HEK293 (cell line): ENCODE data around the gene B3GAT1.
A peak's percentile ranks its signal among the peaks of the same experiment; 100 is the strongest.

Source experiments
- CTCF ChIA-PET: fragments of 350-600 bp; formaldehyde crosslinking; extraction: SDS; loops from one replicate; lab custom pipeline; 2021; ENCODE audit warnings: antibody characterized with exemption; lab: Yijun Ruan, JAX
- POLR2A ChIA-PET: fragments of 300-600 bp; formaldehyde crosslinking; extraction: SDS; loops from one replicate; lab custom pipeline; 2020; ENCODE audit warnings: antibody characterized with exemption, inconsistent platforms; lab: Yijun Ruan, JAX
- H3K27ac ChIP-seq: fragments of 200-500 bp; sonication (Bioruptor generic); 2 replicates; pipeline ENCODE4 v1.5.1; 2014; ENCODE audit warnings: low read depth, low read length, control low read depth, inconsistent platforms; ENCODE audit errors: extremely low read depth
- H3K36me3 ChIP-seq, 2 experiments: fragments of 200-500 bp in 1 of 2; sonication (Bioruptor generic) in 1 of 2; 1 replicate in 1 of 2; 2 replicates in 1 of 2; pipeline ENCODE4 v1.5.1; 2014 to 2017; ENCODE audit warnings: inconsistent platforms in 2 of 2, low read length in 2 of 2; ENCODE audit not compliant: control insufficient read depth in 2 of 2, insufficient read depth in 1 of 2
- H3K4me1 ChIP-seq: fragments of 200-500 bp; sonication (Bioruptor generic); 2 replicates; pipeline ENCODE4 v1.5.1; 2014; ENCODE audit warnings: mild to moderate bottlenecking, low read length, inconsistent platforms; ENCODE audit not compliant: control insufficient read depth, insufficient read depth
- H3K4me3 ChIP-seq: 2 replicates; pipeline ENCODE4 v1.5.1; 2011; ENCODE audit warnings: low read depth, mild to moderate bottlenecking, control low read depth, low read length, moderate library complexity
- H3K9me3 ChIP-seq: fragments of 200-500 bp; sonication (Bioruptor generic); 2 replicates; pipeline ENCODE4 v1.5.1; 2014; ENCODE audit warnings: low read depth, low read length, inconsistent platforms; ENCODE audit not compliant: control insufficient read depth, insufficient read depth
- GLIS1 ChIP-seq: fragments of 450-650 bp; formaldehyde crosslinking; IDR thresholded peaks from 2 replicates; pipeline ENCODE4 v1.5.1; 2016; ENCODE audit warnings: missing biosample characterization, missing genetic modification characterization
- IKZF3 ChIP-seq: fragments of 450-650 bp; IDR thresholded peaks from 2 replicates; pipeline ENCODE4 v1.5.0; 2018; ENCODE audit warnings: missing biosample characterization, mild to moderate bottlenecking, missing genetic modification characterization, moderate library complexity
- KLF17 ChIP-seq: fragments of 450-650 bp; formaldehyde crosslinking; IDR thresholded peaks from 2 replicates; pipeline ENCODE4 v1.5.1; 2016; ENCODE audit warnings: missing biosample characterization, missing genetic modification characterization
- PRDM10 ChIP-seq: fragments of 450-650 bp; formaldehyde crosslinking; IDR thresholded peaks from 2 replicates; pipeline ENCODE4 v1.5.1; 2016; ENCODE audit warnings: missing biosample characterization, missing genetic modification characterization
- SCRT2 ChIP-seq: fragments of 450-650 bp; formaldehyde crosslinking; IDR thresholded peaks from 2 replicates; pipeline ENCODE4 v1.5.1; 2016; ENCODE audit warnings: missing biosample characterization, missing genetic modification characterization
- ZBTB17 ChIP-seq: fragments of 450-650 bp; formaldehyde crosslinking; IDR thresholded peaks from 2 replicates; pipeline ENCODE4 v1.5.1; 2016; ENCODE audit warnings: missing biosample characterization, missing genetic modification characterization
- ZBTB6 ChIP-seq: fragments of 450-650 bp; formaldehyde crosslinking; IDR thresholded peaks from 2 replicates; pipeline ENCODE4 v1.5.1; 2017; ENCODE audit warnings: missing biosample characterization, missing genetic modification characterization
- ZNF2 ChIP-seq: fragments of 450-650 bp; formaldehyde crosslinking; IDR thresholded peaks from 2 replicates; pipeline ENCODE4 v1.5.1; 2016; ENCODE audit warnings: missing biosample characterization, missing genetic modification characterization
- ZNF221 ChIP-seq: fragments of 450-650 bp; formaldehyde crosslinking; IDR thresholded peaks from 2 replicates; pipeline ENCODE4 v1.5.1; 2017; ENCODE audit warnings: missing biosample characterization, missing genetic modification characterization, borderline replicate concordance
- ZNF311 ChIP-seq: fragments of 450-650 bp; formaldehyde crosslinking; IDR thresholded peaks from 2 replicates; pipeline ENCODE4 v1.5.1; 2017; ENCODE audit warnings: missing biosample characterization, missing genetic modification characterization, borderline replicate concordance
- ZNF555 ChIP-seq: fragments of 450-650 bp; formaldehyde crosslinking; conservative IDR thresholded peaks from 2 replicates; pipeline ENCODE4 v1.5.1; 2017; ENCODE audit warnings: missing biosample characterization, mild to moderate bottlenecking, missing genetic modification characterization, inconsistent platforms
- ZNF585B ChIP-seq: fragments of 450-650 bp; formaldehyde crosslinking; IDR thresholded peaks from 2 replicates; pipeline ENCODE4 v1.5.1; 2016; ENCODE audit warnings: missing biosample characterization, missing genetic modification characterization
- ZNF596 ChIP-seq: fragments of 450-650 bp; IDR thresholded peaks from 2 replicates; pipeline ENCODE4 v1.5.0; 2018; ENCODE audit warnings: missing biosample characterization, mild to moderate bottlenecking, missing genetic modification characterization, moderate library complexity
- ZNF600 ChIP-seq: fragments of 450-650 bp; formaldehyde crosslinking; IDR thresholded peaks from 2 replicates; pipeline ENCODE4 v1.5.1; 2016; ENCODE audit warnings: missing biosample characterization, missing genetic modification characterization
- ZNF639 ChIP-seq: fragments of 450-650 bp; formaldehyde crosslinking; IDR thresholded peaks from 2 replicates; pipeline ENCODE4 v1.5.1; 2016; ENCODE audit warnings: missing biosample characterization, missing genetic modification characterization
- ZNF692 ChIP-seq: fragments of 450-650 bp; formaldehyde crosslinking; IDR thresholded peaks from 2 replicates; pipeline ENCODE4 v1.5.1; 2016; ENCODE audit warnings: missing biosample characterization, missing genetic modification characterization
- ZNF768 ChIP-seq: fragments of 450-650 bp; formaldehyde crosslinking; IDR thresholded peaks from 2 replicates; pipeline ENCODE4 v1.5.1; 2018; ENCODE audit warnings: missing biosample characterization, mild to moderate bottlenecking, missing genetic modification characterization
- ZSCAN30 ChIP-seq: fragments of 450-650 bp; IDR thresholded peaks from 2 replicates; pipeline ENCODE4 v1.5.1; 2018; ENCODE audit warnings: missing biosample characterization, mild to moderate bottlenecking, missing genetic modification characterization, moderate library complexity
- ZSCAN4 ChIP-seq: fragments of 450-650 bp; formaldehyde crosslinking; IDR thresholded peaks from 2 replicates; pipeline ENCODE4 v1.5.1; 2017; ENCODE audit warnings: missing biosample characterization, missing genetic modification characterization
- ZXDB ChIP-seq: fragments of 450-650 bp; formaldehyde crosslinking; IDR thresholded peaks from 2 replicates; pipeline ENCODE4 v1.5.1; 2016; ENCODE audit warnings: missing biosample characterization, missing genetic modification characterization

Gene B3GAT1

GRCh38 chr11:134360050-134360835, 51.8 kb downstream of the B3GAT1 start (continued):
- TF ChIP-seq ZSCAN4 (tag by site-specific recombination) (no peak), KLF17 (peak; percentile 35; the same call in 1 of the 2 replicates), IKZF3 (peak; percentile 90), SCRT2 (tag by site-specific recombination) (no peak), ZBTB17 (peak; percentile 81)

GRCh38 chr11:134359646-134360045, 52.4 kb downstream of the B3GAT1 start:
- H3K4me3 ChIP-seq = no peak overlapping the region
- H3K9me3 ChIP-seq = no peaks in the 10 kb centered on the region
- no peak overlapping the region for H3K27ac ChIP-seq
- CTCF ChIA-PET = interaction anchor here (0.6 to 1.7 kb wide), 11 partner anchors 12 to 509 kb away, joined by 3 to 4 read pairs (median 3); no protein-coding TSS in a partner anchor
- H3K4me1 ChIP-seq = no peaks in the 10 kb centered on the region
- TF ChIP-seq ZXDB (no peak), ZNF2 (no peak), ZNF311 (no peak), ZNF221 (tag by site-specific recombination) (no peak), ZNF768 (tag by site-specific recombination) (no peak), ZNF555 (tag by site-specific recombination) (no peak), ZSCAN30 (no peak), PRDM10 (tag by site-specific recombination) (no peak), ZNF585B (no peak), GLIS1 (tag by site-specific recombination) (no peak), ZNF639 (tag by site-specific recombination) (no peak), ZNF600 (tag by site-specific recombination) (no peak), ZNF692 (tag by site-specific recombination) (no peak), ZNF596 (no peak), ZBTB6 (tag by site-specific recombination) (no peak)
- POLR2A ChIA-PET = no interaction called here
- peaks cover 0 to 14% of the 10 kb centered on the region in 2 experiments; a peak in 1 of 3 replicates for H3K36me3 ChIP-seq
